ENCODE measurements around the gene MAFG. TPM values are rescaled to one million over a fixed set of nuclear protein-coding genes. Genes with fewer than 3 reads are reported as not detected.

The MAFG gene
- total RNA-seq, 2 experiments from 2014 or later = 10.8 to 13.3 TPM

- Mint-ChIP-seq H3K27me3 (no peaks in the 10 kb centered on the region), H3K4me3 (peak overlapping the region; percentile 80), H3K9me3 (no peaks in the 10 kb centered on the region), H3K36me3 (ENCODE audit: low read depth) (peaks cover 45% of the 10 kb centered on the region), H3K27ac (no peak overlapping the region), H3K4me1 (ENCODE audit: low read depth) (peaks cover 17% of the 10 kb centered on the region)
- Histone ChIP-seq H3K4me3 (ENCODE audit: low read length) (no peak overlapping the region), H3K36me3 (ENCODE audit: insufficient read depth, low read length) (peaks cover 52% of the 10 kb centered on the region), H3K27me3 (ENCODE audit: control insufficient read depth in 1 of 2, insufficient read depth in 2 of 2, low read length in 2 of 2) (no peaks in the 10 kb centered on the region), H3K9me3 (ENCODE audit: control insufficient read depth in 1 of 2, insufficient read depth in 1 of 2, low read length in 2 of 2) (no peaks in the 10 kb centered on the region), H3K4me1 (ENCODE audit: insufficient read depth, low read length) (peaks cover 39% of the 10 kb centered on the region), H3K27ac (ENCODE audit: low read depth in 1 of 2, low read length in 2 of 2) (peak overlapping the region in 1 of 2 donors; percentile 29)
- ATAC-seq (ENCODE audit: poor library complexity) (no peak), DNase-seq (peak in 1 of 14 experiments; percentile 50)
- no peak for TF ChIP-seq CTCF (IDR thresholded peaks at IDR 0.05)
- CTCF ChIA-PET = interaction anchor here (1.1 to 1.5 kb wide), 3 partner anchors 14 to 48 kb away, joined by 3 to 4 read pairs (median 3); no protein-coding TSS in a partner anchor
- POLR2A ChIA-PET = no interaction called here
- intact Hi-C loops (cut with DNase I, micrococcal nuclease) = loop anchor here (1.0 to 2.0 kb wide), 4 partner anchors 15 to 52 kb away; partner anchors contain the start of genes ALYREF (in 2 of the 2), ANAPC11 (in 2 of the 2), MAFG (in 1 of the 2) and P4HB (in 1 of the 2)
Observed at GRCh38 chr17:81911969-81912368, 15.6 kb downstream of the MAFG start.

DNA sequence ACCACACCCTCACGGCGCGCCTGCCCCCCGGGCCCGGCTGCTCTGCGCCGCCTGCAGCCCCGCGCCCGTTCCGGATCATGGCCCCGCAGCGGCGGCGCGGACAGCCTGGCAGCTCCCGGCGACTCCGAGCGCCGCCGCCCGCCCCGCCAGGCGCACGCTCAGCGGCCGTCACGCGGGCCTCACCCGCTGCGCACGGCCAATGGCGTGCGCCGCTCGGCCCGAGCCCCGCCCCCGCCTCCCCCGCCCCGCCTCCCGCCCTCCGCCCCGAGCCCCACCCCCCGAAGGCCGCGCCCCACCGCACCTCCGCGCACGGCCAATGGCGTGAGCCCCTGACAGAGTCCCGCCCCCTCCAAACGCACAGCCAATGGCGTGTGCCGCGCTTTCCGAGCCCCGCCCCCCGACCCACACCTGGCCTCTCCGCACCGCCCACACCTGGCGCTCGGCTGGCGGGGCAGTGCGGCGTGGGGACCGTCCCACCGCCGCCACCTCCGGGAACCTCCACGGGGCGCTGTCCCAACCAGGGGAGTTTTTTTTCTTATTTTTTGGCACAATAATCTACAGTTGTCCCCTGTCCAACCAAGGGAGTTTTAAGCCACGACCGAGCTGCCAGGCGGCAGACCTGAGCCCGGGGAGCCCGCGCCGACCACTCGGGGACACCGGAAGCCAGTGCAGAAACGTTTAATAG is 16.1 kb downstream of the MAFG start, which contains the start of gene PCYT2:
Gene PCYT2, minus strand, starts transcription at position 123 of the 685 bp plus-strand sequence. Its CDS starts 44 bp downstream, at position 79.
- intact Hi-C loops (cut with DNase I, micrococcal nuclease) = loop anchor here (1.0 to 2.0 kb wide), 4 partner anchors 15 to 51 kb away; partner anchors contain the start of genes ALYREF (in 2 of the 2), ANAPC11 (in 2 of the 2), MAFG (in 1 of the 2) and P4HB (in 1 of the 2)
- Histone ChIP-seq H3K4me1 (ENCODE audit: insufficient read depth, low read length) (peaks cover 33% of the 10 kb centered on the region), H3K36me3 (ENCODE audit: insufficient read depth, low read length) (peaks cover 52% of the 10 kb centered on the region), H3K9me3 (ENCODE audit: control insufficient read depth in 1 of 2, insufficient read depth in 1 of 2, low read length in 2 of 2) (no peaks in the 10 kb centered on the region), H3K4me3 (ENCODE audit: low read length) (peak within 1 kb of the TSS; percentile 72), H3K27me3 (ENCODE audit: control insufficient read depth in 1 of 2, insufficient read depth in 2 of 2, low read length in 2 of 2) (no peaks in the 10 kb centered on the region), H3K27ac (ENCODE audit: low read depth in 1 of 2, low read length in 2 of 2) (peak within 1 kb of the TSS in 1 of 2 donors; percentile 29)
- DNase-seq (peak; percentile 89 to 97 (median 93)), ATAC-seq (ENCODE audit: poor library complexity) (peak; percentile 97)
- no peaks in the 10 kb centered on the region for H3K9me3 Mint-ChIP-seq
- CTCF ChIA-PET = interaction anchor here (1.1 to 1.5 kb wide), 2 partner anchors 15 to 18 kb away, joined by 3 read pairs; no protein-coding TSS in a partner anchor
- POLR2A ChIA-PET = interaction anchor here (0.6 to 3.6 kb wide), 4 partner anchors 16 to 51 kb away, joined by 3 to 13 read pairs (median 5); partner anchors contain the start of genes ARHGDIA, MAFG and P4HB
- no peak for TF ChIP-seq CTCF (IDR thresholded peaks at IDR 0.05)
- H3K27me3 Mint-ChIP-seq = no peaks in the 10 kb centered on the region
- peaks cover 42% of the 10 kb centered on the region for H3K36me3 Mint-ChIP-seq (ENCODE audit: low read depth)
- H3K4me3 Mint-ChIP-seq = peak within 1 kb of the TSS; percentile 92
- H3K4me1 Mint-ChIP-seq (ENCODE audit: low read depth) = peaks cover 11% of the 10 kb centered on the region
- H3K27ac Mint-ChIP-seq = peak within 1 kb of the TSS; percentile 73

DNA sequence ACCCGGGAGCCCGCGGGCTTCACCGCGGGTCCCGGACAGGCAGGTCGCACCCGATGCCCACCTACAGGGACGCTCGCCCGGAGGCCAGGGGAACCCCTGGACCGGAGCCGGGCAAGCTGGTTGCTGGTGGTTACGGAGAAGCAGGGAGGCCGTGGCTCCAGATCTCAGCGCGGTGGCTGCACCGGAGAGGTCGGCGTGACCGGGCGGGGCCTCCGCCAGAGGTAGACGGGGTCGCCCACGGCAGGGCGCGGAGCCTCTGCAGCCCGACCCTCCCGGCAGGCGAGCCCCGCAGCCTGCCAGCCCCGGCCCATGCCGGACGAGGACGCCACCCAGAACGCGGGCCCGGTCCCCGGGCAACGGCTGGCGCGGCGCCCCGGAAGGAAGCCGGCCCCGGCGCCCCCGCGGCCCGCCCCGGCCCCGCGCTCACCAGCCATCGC is 16.7 kb downstream of the MAFG start:
- ChIA-PET POLR2A (interaction anchor here (0.6 to 3.6 kb wide), 4 partner anchors 17 to 50 kb away, joined by 3 to 13 read pairs (median 5); partner anchors contain the start of genes ARHGDIA, MAFG and P4HB), CTCF (interaction anchor here (1.5 kb wide), 1 partner anchor 15 kb away, joined by 3 read pairs; no protein-coding TSS in a partner anchor)
- no peaks in the 10 kb centered on the region for H3K9me3 Mint-ChIP-seq
- peak overlapping the region; percentile 92 for H3K4me3 Mint-ChIP-seq
- H3K9me3 ChIP-seq (ENCODE audit: control insufficient read depth in 1 of 2, insufficient read depth in 1 of 2, low read length in 2 of 2) = no peaks in the 10 kb centered on the region
- TF ChIP-seq CTCF (IDR thresholded peaks at IDR 0.05) = no peak
- peaks cover 7% of the 10 kb centered on the region for H3K4me1 Mint-ChIP-seq (ENCODE audit: low read depth)
- peaks cover 29% of the 10 kb centered on the region for H3K4me1 ChIP-seq (ENCODE audit: insufficient read depth, low read length)
- peaks cover 50% of the 10 kb centered on the region for H3K36me3 ChIP-seq (ENCODE audit: insufficient read depth, low read length)
- H3K27ac ChIP-seq (ENCODE audit: low read depth in 1 of 2, low read length in 2 of 2) = no peak overlapping the region
- DNase-seq (no peak), ATAC-seq (ENCODE audit: poor library complexity) (no peak)
- H3K27me3 ChIP-seq (ENCODE audit: control insufficient read depth in 1 of 2, insufficient read depth in 2 of 2, low read length in 2 of 2) = no peaks in the 10 kb centered on the region
- peaks cover 37% of the 10 kb centered on the region for H3K36me3 Mint-ChIP-seq (ENCODE audit: low read depth)
- no peaks in the 10 kb centered on the region for H3K27me3 Mint-ChIP-seq
- peak overlapping the region; percentile 73 for H3K27ac Mint-ChIP-seq
- peak overlapping the region; percentile 72 for H3K4me3 ChIP-seq (ENCODE audit: low read length)
- intact Hi-C loops (cut with DNase I, micrococcal nuclease) = loop anchor here (1.0 to 2.0 kb wide), 4 partner anchors 16 to 51 kb away; partner anchors contain the start of genes ALYREF (in 2 of the 2), ANAPC11 (in 2 of the 2), MAFG (in 1 of the 2) and P4HB (in 1 of the 2)

Measured in CD4-positive, alpha-beta T cell (primary cell).